Hepatocyte (in vitro differentiated cells): Measurements from ENCODE around the gene SH3BGRL. TPM values are rescaled to one million over a fixed set of nuclear protein-coding genes. Genes with fewer than 3 reads are reported as not detected.

Experiments used
- DNase-seq: peaks from one replicate; pipeline ENCODE4 v3.0.0-alpha.2; 2016; ENCODE audit warnings: low spot score
- H2AFZ ChIP-seq: fragments of 200-600 bp; sonication (generic); 2 replicates; pipeline ENCODE4 v1.6.0; 2016; ENCODE audit warnings: antibody characterized with exemption, mild to moderate bottlenecking
- H3K27ac ChIP-seq: fragments of 200-600 bp; sonication (generic); 2 replicates; pipeline ENCODE4 v1.5.1; 2016; ENCODE audit warnings: mild to moderate bottlenecking
- H3K27me3 ChIP-seq: fragments of 200-600 bp; sonication (generic); 2 replicates; pipeline ENCODE4 v1.6.1; 2016
- H3K36me3 ChIP-seq: fragments of 200-600 bp; sonication (generic); replicated peaks from 2 replicates; pipeline ENCODE4 v1.5.1; 2016; ENCODE audit warnings: low read depth; ENCODE audit not compliant: insufficient read depth
- H3K4me1 ChIP-seq: fragments of 200-600 bp; sonication (generic); 2 replicates; pipeline ENCODE4 v1.5.1; 2016; ENCODE audit warnings: mild to moderate bottlenecking, moderate library complexity; ENCODE audit not compliant: insufficient read depth
- H3K4me2 ChIP-seq: fragments of 200-600 bp; sonication (generic); 2 replicates; pipeline ENCODE4 v1.6.0; 2016
- H3K4me3 ChIP-seq: fragments of 200-600 bp; sonication (generic); 2 replicates; pipeline ENCODE4 v1.5.1; 2016; ENCODE audit warnings: mild to moderate bottlenecking
- H3K79me2 ChIP-seq: fragments of 200-600 bp; sonication (generic); 2 replicates; pipeline ENCODE4 v1.6.0; 2017; ENCODE audit warnings: mild to moderate bottlenecking
- H3K9me2 ChIP-seq: fragments of 200-600 bp; sonication (generic); replicated peaks from 2 replicates; pipeline ENCODE4 v1.6.0; 2017; ENCODE audit warnings: mild to moderate bottlenecking; ENCODE audit not compliant: insufficient read depth
- H3K9me3 ChIP-seq: fragments of 200-600 bp; sonication (generic); 2 replicates; pipeline ENCODE4 v1.5.1; 2016; ENCODE audit warnings: low read depth, mild to moderate bottlenecking
- H4K20me1 ChIP-seq: fragments of 200-600 bp; sonication (generic); 2 replicates; pipeline ENCODE4 v1.6.0; 2016; ENCODE audit warnings: mild to moderate bottlenecking; ENCODE audit not compliant: insufficient read depth, poor library complexity, severe bottlenecking
- EZH2 ChIP-seq: fragments of 200-600 bp; sonication (generic); IDR thresholded peaks from 2 replicates; pipeline ENCODE4 v1.6.1; 2016; ENCODE audit warnings: antibody characterized with exemption, mild to moderate bottlenecking, borderline replicate concordance
- EZH2phosphoT487 ChIP-seq: fragments of 200-600 bp; sonication (generic); IDR thresholded peaks from one replicate; pipeline ENCODE4 v1.6.1; 2018; ENCODE audit warnings: antibody characterized with exemption, mild to moderate bottlenecking, low read depth, moderate library complexity; ENCODE audit not compliant: unreplicated experiment, severe bottlenecking
- WGBS: methylation state at CpG from one replicate; pipeline ENCODE4 v1.1.6; 2016; ENCODE audit warnings: low lambda C conversion rate; ENCODE audit errors: missing lambda C conversion rate; 5-methylcytosine and 5-hydroxymethylcytosine counted together
- polyA plus RNA-seq: library from polyadenylated mRNA; unstranded; fragments of >200 nt; fragmentation: Nextera tagmentation; extraction: Ambion mirVana; gene quantifications from 2 replicates; pipeline ENCODE4 v1.2.1, GENCODE V29; 2016
- total RNA-seq: library from RNA; depleted of rRNA; stranded (reverse); fragments of >200 nt; gene quantifications from 2 replicates; pipeline ENCODE4 v1.2.3, GENCODE V29; 2014
- TF ChIP-seq, protein P1 (sequence below): fragments of 200-600 bp; sonication (generic); IDR thresholded peaks from 2 replicates; pipeline ENCODE4 v1.5.1; 2016; ENCODE audit warnings: antibody characterized with exemption, mild to moderate bottlenecking; ENCODE audit not compliant: poor library complexity

SH3BGRL gene
- total and polyA plus RNA-seq, 2 experiments from 2014 or later = 72.3 to 110 TPM

DNA sequence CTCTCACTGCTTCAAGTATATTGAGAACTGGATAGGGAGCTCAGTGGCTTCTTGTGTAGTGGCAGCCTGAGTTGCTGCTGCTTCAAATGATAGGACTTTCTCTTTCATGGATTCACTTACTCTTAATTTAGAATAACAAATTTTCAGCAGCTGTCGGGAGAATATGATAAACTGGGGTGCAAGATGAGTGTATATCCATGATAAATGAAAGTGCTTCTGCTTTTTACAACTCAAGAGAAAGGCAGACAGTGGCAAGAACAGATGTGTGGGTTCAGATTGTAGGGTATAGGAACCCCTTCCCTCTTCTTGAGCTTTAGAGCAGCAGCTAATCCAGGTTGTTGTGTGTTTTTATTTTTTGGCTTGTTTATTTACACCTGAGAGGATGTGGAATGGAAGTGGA is 1.0 kb downstream of the SH3BGRL start:
- 50% methylated on average over 1 of the region's 1 CpG for WGBS
- Histone ChIP-seq H3K79me2 (peaks cover 46% of the 10 kb centered on the region), H3K27ac (peak overlapping the region; percentile 87), H3K27me3 (no peaks in the 10 kb centered on the region), H2AFZ (peak overlapping the region; percentile 56), H3K9me3 (no peaks in the 10 kb centered on the region), H4K20me1 (no peaks in the 10 kb centered on the region), H3K4me3 (peak overlapping the region; percentile 27), H3K4me2 (peak overlapping the region; percentile 80), H3K36me3 (no peaks in the 10 kb centered on the region), H3K4me1 (no peaks in the 10 kb centered on the region), H3K9me2 (no peaks in the 10 kb centered on the region)
- TF ChIP-seq EZH2phosphoT487 (no peak), EZH2 (no peak)
- TF ChIP-seq, protein P1, sequence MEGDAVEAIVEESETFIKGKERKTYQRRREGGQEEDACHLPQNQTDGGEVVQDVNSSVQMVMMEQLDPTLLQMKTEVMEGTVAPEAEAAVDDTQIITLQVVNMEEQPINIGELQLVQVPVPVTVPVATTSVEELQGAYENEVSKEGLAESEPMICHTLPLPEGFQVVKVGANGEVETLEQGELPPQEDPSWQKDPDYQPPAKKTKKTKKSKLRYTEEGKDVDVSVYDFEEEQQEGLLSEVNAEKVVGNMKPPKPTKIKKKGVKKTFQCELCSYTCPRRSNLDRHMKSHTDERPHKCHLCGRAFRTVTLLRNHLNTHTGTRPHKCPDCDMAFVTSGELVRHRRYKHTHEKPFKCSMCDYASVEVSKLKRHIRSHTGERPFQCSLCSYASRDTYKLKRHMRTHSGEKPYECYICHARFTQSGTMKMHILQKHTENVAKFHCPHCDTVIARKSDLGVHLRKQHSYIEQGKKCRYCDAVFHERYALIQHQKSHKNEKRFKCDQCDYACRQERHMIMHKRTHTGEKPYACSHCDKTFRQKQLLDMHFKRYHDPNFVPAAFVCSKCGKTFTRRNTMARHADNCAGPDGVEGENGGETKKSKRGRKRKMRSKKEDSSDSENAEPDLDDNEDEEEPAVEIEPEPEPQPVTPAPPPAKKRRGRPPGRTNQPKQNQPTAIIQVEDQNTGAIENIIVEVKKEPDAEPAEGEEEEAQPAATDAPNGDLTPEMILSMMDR = no peak
- no peak for DNase-seq

DNA sequence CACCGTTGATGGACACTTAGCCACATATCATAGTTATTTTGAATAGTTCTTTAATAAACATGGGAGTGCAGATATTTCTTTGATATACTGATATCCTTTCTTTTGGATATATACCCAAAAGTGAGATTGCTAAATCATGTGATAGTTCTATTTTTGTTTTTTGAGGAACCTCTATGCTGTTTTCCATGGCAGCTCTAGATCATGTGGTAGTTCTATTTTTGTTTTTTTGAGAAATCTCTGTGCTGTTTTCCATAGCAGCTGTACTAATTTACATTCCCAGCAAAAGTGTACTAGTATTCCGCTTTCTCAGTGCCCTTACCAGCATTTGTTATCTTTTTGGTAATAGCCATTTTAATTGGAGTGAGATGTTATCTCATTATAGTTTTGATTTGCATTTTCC is 3.6 kb downstream of the SH3BGRL start:
- no peak for TF ChIP-seq EZH2phosphoT487
- TF ChIP-seq EZH2 = no peak
- TF ChIP-seq, protein P1 = no peak
- Histone ChIP-seq H2AFZ (no peak overlapping the region), H3K4me1 (no peaks in the 10 kb centered on the region), H4K20me1 (peaks cover under 1% of the 10 kb centered on the region), H3K4me2 (no peak overlapping the region), H3K36me3 (no peaks in the 10 kb centered on the region), H3K27me3 (no peaks in the 10 kb centered on the region), H3K27ac (no peak overlapping the region), H3K79me2 (peaks cover 54% of the 10 kb centered on the region), H3K4me3 (no peak overlapping the region), H3K9me3 (no peaks in the 10 kb centered on the region), H3K9me2 (no peaks in the 10 kb centered on the region)
- WGBS = 77% methylated on average over 2 of the region's 2 CpGs
- no peak for DNase-seq

DNA sequence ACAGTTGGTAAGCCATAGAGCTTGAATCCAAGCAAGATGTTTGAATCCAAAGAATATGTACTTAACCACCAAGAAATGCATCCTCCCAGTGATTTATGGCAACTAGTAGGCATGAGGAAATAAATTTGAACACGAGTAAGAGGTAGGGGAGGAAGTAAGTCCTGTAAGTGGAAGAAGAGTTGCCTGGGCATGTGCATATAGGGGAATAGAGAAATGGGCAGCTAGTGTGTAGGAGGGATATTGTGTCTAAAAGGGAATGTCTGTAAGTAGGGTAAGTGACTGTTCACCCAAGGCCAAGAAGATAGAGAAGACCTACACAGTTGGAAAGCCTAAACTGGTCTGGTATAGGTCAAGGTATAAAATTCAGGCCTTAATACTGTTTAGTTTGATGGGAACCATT is 4.6 kb downstream of the SH3BGRL start:
- Histone ChIP-seq H3K27ac (no peak overlapping the region), H3K4me1 (no peaks in the 10 kb centered on the region), H3K4me2 (no peak overlapping the region), H3K4me3 (no peak overlapping the region), H3K79me2 (peaks cover 56% of the 10 kb centered on the region), H4K20me1 (peaks cover 3% of the 10 kb centered on the region), H3K36me3 (no peaks in the 10 kb centered on the region), H3K9me2 (no peaks in the 10 kb centered on the region), H3K9me3 (no peaks in the 10 kb centered on the region), H2AFZ (no peak overlapping the region), H3K27me3 (no peaks in the 10 kb centered on the region)
- WGBS = 53% methylated on average over 1 of the region's 1 CpG
- DNase-seq = no peak
- TF ChIP-seq EZH2 (no peak), EZH2phosphoT487 (no peak)
- TF ChIP-seq, protein P1 = no peak

DNA sequence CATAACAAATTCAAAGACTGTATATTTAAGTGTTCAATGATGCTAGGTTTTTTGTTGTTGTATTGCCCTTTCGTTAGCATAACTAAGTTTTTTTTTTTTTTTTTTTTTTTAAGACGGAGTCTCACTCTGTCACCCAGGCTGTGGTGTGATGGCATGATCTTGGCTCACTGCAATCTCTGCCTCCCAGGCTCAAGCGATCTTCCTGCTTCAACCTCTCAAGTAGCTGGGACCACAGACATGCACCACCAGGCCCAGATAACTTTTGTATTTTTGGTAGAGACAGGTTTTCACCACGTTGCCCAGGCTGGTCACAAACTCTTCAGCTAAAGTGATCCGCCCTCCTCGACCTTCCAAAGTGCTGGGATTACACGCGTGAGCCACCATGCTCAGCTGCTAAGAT is 7.0 kb downstream of the SH3BGRL start:
- TF ChIP-seq EZH2 = no peak
- TF ChIP-seq, protein P1 = no peak
- TF ChIP-seq EZH2phosphoT487 = no peak
- Histone ChIP-seq H4K20me1 (peaks cover 3% of the 10 kb centered on the region), H3K36me3 (no peaks in the 10 kb centered on the region), H3K9me2 (no peaks in the 10 kb centered on the region), H3K9me3 (no peaks in the 10 kb centered on the region), H3K79me2 (peaks cover 48% of the 10 kb centered on the region), H3K4me3 (no peak overlapping the region), H2AFZ (no peak overlapping the region), H3K27ac (no peak overlapping the region), H3K4me1 (no peaks in the 10 kb centered on the region), H3K4me2 (no peak overlapping the region), H3K27me3 (no peaks in the 10 kb centered on the region)
- WGBS = 68% methylated on average over 8 of the region's 8 CpGs
- DNase-seq = no peak
